CD4-positive, alpha-beta T cell treated with Interleukin-17A for 4 hours (primary cell): ENCODE data around the gene COL5A1.

Experiments
- DNase-seq: peaks from one replicate; pipeline ENCODE4 v3.0.0-alpha.2; 2020; ENCODE audit warnings: mixed read lengths

The COL5A1 gene

DNA sequence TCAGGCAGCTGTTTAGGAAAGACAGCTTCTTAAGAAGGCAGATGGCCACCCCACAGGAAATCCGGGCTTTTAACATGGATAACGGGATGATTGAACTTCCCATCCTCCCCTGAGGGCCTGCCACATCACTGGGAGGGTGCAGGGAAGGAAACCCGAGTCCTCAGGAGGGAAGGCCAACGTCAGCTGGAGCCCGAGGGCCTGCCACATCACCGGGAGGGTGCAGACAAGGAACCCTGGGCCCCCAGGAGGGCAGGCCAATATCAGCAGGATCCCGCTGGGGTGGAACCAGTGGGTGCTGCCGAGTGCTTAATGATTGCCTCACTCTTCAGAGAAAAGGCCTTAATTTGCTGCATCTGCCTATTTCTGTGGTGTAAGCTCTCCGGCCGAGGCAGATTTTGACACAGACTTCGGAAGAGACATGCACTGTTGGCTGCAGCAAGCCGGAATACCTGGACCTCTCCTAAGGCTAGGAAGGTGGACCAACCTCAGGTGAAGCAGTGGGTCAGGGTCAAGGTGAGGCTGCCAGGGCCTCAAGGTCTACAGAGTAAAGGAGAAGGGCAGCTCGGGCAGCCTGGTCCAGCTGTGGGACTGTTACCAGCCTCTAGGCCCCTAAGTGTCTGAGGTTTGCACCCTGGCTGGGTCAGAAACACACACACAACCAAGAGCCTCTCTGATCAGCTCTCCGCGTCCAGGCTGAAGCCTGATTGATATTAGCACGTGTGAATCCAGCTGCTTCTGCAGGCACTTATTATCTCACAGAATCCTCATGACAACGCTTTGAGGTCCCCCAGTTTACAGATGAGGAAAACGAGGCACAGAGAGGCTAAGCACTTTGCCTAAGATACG is 14.8 kb upstream of the COL5A1 start:
- no peak for DNase-seq

DNA sequence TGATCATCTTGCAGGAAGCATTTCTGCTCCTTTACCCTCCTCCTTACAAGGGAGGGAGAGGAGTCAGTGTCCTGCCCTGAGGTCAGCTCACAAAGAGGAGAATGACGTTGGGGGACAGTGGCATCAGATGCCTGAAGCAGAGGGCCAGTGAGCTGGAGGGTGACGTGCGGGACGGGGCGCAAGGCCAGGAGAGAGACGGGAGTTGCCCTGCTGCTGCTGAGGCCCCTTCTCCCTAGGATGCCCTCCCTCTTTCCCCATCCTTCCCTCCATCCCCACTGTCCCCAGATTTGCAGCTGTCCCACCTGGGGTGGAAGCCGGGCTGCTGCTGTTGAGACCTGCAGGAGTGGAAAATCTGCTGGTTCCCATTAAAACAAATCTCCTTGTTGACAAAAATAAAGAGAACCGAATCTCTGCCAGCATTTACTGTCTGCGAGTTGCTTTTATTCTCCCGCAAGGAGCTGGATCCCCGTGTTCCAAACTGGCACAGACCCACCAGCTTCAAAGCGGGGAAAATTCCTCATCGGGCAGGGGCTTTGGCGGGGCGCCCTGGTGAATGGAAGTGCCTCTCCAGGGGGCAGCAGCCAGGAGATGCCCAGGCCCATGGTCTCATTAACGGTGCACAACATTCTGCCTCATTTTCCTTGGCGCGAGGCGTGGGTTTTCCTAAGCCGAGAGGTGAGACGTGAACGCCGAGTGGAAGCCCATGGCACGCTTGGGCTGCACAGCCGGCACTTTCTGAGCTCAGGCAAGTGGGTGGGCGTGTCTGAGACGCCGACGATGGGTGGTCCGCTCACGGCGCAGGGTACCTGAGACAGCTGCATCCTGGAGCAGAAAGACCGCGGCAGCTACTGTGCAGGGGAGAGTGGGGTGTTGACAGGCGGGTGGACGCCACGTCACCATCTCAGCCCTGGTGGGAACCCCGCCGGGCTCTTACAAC is 13.9 kb upstream of the COL5A1 start:
- no peak for DNase-seq

DNA sequence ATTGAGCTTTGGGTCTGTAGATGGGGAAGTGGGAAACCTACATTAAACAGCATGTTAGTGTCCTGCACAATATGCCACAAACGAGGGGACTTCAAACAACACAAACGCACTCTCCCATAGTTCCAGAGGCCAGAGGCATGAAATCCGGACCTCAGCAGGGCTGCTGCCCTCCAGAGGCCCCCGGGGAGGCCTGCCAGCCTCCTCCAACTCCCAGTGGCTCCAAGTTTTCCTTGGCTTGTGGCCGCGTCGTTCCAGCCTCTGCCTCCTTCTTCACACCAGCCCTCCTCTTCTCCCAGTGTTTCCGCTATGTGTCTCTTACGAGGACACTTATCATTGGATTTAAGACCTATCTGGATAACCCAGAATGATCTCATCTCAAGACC is 13.3 kb upstream of the COL5A1 start:
- no peak for DNase-seq

DNA sequence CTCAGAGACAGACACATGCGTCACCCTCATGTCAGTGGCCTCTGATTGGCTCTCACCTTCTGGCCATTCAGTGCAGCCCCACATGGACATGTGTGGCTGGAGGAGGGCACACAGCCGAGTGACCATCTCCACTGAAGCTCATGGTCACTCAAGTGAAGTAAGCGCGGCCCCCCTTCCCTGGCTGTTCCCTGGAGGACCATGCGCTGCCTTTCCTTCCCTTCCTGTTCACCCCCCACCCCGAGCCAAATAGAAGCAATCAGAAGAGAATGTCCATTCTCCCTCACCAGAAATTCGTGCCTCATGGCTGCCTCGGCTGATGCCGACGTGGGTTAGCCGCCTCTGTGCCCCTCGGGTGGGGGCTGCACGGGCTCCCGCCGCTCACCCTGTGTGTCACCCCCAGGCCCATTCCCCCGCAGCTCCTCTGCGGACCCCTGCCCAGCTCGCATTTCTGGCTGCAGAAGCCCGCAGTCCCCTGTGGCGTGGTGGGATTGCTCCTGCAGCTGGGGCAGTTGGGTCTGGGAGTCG is 12.5 kb upstream of the COL5A1 start:
- DNase-seq, result no peak

DNA sequence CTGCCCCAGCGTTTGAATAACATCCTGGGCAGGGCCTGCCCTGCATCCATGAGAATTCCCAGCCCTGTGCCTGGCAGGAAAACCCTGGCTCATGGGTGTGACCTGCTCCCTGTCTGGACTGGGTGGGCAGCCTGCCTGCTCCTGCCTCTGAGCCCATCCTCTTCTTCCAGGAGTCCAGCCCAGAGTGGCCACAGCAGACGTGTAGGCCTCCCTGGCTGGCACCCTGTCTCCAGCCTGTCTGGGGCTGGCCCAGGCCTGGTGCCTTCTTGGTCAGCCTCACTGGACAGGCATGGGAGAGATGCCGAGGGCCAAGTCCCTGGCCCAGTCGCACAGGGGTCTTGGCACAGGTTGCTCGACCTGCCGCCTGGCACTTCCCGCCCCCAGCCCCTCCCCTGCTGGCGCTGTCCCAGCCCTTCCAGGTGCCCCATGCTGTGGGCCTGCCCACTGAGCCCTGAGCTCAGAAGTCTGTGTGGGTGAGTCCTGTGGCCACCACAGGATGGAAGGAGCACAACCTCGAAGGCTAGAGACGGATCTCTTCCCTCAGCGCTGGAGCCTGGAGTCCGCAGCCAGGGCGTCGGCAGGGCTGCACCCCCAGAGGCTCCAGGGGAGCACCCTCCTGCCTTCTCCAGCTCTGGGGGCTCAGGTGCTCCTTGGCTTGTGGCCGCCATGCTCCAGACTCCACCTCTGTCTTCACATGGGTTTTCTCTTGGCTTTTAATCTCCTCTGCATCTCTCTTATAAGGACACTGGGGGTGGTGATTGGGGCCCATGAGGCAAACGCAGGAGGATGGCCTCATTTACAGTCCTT is 11.8 kb upstream of the COL5A1 start:
- no peak for DNase-seq

DNA sequence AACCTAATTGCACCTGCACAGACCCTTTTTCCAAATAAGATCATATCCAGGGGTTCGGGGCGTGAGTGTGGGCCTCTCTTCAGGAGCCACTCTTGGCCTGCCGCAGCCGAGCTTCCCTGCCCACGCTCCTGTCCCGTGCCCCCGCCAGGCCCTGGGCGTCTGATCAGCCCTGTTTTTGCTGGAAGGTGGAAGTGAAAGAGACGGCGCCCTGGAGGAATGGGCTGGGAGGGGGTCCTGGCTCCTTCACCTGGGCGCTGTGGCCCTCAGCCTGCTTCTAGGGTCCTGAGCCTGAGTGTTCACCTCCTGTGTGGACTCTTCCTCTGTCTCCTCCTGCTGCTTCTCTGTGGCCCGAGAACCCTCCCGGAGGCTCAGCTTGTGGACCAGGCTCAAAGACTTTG is 11.2 kb upstream of the COL5A1 start:
- DNase-seq, result no peak

DNA sequence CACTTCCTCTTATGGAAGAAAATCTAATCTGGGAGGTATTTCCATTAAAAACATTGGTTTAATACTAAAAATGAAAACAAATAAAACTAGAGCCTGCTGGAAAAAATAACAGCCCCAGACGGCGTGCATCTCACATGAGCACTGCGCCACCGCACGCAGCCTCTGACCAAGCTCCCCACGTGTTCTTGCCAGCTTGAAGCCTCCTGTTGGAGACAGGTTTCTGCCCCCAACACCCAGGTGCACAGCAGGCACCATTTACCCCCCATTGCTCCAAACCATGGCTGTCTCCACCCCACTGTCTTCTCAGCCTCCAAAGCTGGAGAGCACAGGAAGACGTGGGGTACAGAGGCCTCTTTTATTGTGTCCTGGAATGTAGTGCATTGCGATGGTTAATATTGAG is 10.7 kb upstream of the COL5A1 start:
- no peak for DNase-seq

DNA sequence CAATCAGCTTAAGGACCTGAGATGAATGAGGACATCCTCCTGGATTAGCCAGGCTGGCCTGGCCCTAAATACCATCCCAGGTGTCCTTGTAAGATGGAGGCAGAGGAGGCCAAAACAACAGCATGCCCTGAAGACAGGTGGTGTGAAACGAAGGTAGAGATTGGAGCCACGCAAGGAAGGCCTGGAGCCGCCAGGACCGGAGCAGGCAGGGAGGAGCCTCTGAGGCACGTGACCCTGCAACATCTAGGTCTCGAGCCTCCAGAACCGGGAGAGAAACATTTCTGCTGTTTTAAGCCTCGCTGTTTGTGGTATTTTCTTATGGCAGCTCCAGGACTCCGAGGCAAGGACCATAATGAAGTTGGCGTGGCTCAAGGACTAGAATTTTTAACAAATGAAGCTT is 9.7 kb upstream of the COL5A1 start:
- DNase-seq, result no peak

DNA sequence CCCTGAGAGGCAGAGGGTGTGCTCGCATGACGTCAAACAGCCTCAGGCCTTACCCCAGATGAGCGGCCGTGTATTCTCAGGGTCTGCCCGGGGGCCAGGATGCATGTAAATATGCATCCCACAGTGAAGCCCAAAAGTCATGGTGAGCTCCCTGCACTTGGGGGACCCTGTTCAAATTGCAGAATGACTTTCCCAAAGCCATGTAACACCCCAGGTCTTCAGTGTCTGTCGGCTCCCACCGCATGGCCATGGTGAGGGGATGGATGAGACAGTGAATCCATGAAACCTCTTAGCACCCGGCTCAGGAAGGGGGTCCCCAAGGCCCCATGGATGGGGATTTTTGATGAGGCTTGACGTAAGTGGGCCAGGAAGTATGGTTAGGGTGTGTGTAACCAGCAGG is 9.3 kb upstream of the COL5A1 start:
- DNase-seq, result no peak

DNA sequence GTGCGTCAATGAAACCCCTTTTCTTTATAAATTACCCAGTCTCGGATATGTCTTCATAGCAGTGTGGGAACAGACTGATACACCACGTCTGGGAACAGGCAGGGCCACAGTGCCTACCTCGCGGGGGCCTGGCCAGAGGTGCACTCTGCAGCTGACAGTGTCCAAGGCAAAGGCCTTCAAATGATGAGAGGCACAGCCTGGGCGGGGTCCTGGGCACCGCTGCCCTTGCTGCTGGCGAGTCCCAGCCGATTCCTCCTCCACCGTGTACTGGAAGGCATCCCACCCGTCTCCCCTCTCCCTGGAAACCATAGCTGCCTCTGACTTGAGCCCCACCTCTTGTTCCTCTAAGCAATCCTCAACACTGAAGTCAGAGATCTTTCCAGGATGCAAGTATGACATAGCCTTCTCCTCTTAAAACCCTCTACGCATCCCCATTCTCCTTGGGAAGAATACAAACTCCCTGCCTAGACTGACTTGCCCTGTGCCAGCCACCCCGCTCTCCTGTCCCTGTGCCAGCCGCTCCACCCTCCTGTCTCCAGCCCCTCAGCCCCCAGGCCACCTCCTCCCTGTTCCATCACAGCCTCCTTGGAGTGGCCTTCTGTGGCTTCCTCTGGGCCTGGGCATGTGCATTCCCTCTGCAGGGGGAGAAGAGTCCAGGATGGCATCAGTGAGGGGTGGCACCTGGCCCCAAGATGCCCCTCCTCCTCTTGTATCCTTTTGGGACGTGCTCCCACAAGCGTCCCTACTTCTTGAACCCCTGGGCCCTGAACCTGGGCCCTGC is 8.1 kb upstream of the COL5A1 start:
- DNase-seq, result no peak

DNA sequence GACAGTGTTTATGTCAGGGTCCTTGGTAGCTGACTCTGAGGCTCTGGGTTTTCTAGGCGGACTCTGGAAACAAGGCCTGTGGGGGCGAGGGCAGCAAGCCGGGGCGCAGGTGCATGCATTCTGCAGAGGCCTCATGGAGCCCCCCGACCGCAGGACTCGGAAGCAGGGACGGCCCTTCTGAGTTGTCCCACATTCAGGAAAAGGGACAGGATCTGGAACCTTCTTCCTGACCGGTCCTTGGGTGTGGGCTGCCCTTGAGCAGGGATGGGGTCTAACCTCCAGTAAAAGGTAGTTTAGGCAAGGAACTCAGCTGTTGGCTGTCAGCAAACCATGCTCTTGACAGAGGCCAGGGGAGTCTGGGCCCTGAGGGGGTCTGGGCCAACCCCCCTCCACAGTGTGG is 7.4 kb upstream of the COL5A1 start:
- no peak for DNase-seq

DNA sequence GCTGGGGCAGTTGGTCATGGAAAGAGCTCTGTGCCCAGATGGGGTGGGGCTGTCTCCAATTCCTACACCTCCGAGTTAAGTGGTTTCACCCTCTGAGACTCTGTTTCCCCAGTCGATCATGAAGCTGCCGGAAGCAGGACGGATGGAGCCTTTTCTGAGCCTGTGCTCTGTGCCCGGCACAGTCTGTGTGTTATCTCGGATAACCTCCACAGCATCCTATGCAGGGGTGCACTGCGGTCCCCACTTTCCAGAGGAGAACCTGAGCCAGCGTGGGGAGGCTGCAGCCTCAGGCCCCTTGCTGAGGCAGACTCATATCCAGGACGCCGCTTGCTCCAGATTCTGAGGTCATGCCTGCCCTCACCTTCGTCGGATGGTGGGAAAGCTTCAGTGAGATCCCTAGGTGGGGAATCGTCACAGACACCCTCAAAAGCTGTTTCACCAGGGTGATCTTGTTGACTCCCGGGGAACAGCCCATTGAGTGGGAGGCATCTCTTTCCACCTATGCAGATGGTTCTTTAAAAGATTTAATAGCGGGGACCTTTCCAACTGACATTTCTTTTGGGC is 6.9 kb upstream of the COL5A1 start:
- no peak for DNase-seq

DNA sequence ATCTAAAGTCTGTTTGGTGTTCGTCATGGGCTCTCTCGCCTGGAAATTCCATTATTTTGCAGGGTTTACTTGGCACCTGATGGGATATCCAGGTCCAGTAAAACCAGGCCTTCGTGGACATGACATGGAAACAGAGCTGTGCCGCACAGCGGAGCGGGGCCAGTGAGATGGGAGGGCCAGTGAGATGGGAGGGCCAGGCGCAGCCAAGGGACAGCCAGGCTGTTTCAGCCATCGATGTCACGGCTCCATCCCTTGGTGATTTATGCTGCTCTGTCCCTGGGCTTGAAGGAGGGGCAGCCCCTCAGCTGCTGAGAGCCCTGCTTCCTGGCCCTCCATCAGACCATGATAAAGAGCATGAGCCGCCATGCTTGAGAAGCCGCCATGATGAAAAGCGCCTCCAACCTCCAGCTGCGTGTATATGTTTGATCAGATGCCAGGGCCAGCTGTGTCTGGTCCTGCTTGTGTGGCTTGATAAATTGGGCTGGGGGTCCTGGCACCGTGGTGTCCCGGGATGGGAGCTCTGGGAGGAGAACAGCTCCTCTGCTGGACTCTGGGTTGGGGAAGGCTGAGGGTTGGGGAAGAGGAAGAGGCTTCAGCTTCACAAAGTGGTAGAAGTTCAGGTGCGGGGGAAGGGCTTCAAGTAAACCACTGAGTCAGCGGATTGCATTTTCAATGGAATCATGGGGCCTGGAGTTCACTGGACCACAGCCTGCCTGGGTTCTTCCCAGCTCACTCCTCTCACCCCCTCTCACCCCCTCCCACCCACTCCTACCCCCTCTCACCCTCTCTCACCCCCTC is 6.1 kb upstream of the COL5A1 start:
- DNase-seq, result no peak

DNA sequence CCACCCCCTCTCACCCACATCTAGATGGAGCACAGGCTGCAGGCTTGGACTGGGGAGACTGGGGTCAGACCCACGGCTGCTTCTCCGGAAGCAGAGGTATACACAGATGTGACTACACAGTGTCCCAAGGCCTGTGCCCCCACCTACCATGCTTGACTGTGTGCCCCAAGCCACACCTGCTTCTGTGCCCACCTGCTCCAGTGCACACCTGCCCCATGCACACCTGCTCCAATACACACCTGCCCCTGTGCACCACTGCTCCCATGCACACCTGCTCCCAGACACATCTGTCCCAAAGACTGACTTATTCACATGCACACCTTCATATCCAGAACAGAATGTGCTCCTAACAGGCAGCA is 5.5 kb upstream of the COL5A1 start:
- DNase-seq, result no peak

DNA sequence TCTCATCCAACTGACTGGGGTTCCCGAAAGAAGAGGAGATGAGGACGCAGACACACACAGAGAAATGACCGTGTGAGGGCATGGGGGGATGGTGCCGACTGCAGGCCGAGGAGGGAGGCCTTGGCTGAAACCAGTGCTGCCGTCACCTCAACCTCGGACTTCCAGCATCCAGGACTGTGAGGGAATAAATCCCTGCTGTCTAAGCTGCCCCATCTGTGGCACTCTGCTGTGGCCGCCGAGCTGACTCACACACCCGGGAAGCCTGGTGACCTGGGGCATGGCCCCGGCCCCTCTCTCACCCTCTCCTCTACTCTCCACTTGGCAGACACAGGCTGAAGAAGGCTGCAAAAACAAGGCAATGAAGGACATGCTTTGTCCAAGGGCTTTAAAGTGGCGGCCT is 4.4 kb upstream of the COL5A1 start:
- DNase-seq, result no peak

DNA sequence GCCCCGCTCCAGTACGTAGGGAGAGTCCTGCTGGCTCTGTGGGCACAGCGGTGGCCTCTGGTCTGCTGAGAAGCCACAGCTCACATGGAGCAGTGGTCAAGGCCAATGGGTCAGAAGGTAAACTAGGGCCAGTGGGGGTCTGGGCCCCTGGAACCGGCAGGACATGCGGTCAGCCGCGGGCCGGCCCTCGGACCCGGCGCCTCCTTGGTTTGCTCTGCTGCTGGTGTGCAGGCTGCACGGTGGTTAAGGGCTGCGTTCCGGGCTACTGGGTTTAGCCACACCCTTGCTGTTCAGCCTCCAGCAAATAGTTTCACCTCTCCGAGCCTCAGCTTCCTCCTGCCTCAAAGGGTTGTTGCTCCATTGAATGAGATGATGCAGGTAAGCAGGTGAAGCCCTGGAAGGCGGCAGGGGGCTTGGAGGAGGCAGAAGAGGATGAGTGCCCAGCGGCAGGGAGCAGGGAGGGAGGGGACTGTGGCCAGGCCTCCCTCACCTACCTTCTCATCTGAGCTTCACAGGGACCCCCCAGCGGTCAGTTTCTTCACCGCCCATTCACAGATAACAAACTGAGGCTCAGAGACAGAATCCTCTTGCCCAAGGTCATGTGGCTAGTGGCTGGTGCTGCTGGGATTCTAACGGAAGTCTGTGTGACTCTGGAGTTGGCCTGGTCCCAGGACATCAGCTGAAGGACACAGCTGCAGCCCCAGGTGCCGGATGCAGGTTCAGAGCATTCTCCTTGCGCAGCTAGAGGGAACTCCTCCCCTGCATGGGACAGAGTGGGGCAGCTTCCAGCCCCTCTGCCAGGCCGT is 3.7 kb upstream of the COL5A1 start:
- no peak for DNase-seq

DNA sequence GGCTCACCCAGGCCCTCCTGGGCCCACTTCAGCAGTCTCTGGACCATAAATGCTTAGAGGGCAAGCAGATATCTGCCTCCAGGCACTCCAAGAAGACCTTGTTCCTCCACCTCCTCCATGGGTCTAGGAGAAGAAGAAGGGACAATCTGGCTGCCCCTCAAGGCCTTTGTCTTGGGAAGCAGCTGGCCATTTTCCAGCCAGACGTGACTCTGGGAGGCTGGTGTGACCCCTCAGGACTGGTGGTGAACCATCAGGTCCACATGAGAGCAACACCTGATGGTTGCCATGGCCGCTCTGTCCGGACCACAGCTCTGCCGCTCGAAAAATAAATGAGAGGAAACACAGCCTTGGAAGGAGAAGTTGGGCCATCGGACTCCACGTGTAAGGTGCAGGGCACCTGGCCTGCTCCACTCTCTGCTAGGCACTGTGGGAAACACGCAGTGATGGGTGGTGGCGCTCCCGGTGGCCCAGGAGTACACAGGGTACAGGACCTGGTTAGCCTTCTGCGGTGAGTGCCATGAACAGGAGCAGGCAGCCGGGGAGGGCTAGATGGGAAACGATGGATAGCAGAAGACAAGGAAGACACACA is 3.0 kb upstream of the COL5A1 start:
- no peak for DNase-seq

DNA sequence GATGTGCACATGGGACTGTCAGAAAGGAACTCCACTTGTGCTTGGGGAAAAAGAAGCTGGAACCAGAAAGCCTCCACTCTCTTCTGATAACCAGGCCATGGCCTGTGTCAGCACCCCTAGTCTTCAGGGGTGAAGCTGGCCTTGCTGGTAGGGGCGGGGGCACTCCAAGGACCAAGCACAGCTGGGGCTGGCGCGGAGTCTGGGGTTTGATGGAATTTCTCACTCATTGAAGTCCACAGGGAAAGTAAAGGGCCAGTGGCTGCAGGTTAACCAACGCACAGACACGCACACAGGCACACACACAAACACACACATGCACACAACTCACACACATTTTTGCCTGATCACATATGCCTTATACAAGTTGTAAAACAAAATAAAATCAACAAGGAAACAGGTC is 1.6 kb upstream of the COL5A1 start:
- DNase-seq, result no peak

DNA sequence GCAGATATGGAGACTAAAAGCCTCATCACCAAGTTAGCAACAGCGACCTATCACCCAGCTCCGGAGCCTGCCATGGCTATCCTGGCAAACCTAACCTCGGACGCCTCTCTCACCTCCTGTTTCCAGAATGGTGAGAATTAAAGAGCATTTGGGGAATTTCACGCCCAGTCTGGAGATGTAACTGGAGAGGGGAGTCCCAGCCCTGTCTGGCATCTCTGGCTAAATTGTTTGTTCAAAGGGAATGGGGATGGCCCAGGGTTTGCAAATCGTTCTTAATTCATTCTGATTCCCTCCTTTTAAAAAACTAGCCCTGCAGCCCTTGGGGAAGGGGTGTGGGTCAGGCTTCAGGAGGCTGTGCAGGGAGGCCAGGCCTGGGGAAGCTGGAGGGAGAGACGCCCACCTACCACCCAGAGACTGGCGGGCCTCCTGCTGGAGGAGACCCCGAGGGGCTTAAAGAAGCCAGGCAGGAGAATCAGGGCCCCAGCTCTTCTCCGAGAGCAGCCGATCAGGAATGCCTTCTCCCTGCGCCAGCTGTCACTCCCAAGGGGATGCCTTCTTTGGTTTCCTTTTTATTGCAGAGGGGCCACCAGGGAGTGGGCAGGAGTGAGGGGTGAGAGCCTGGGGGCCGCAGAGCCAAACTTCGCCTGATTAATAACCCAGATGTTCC is 964 bp upstream of the COL5A1 start:
- DNase-seq, result no peak
